SK-N-SH (cell line): Measurements from ENCODE around the gene GFRA3. TPM values are rescaled to one million over a fixed set of nuclear protein-coding genes. Genes with fewer than 3 reads are reported as not detected.

Experiments
- CTCF ChIA-PET: fragments of 300-600, 350-600 bp; formaldehyde crosslinking; extraction: SDS; loops from one replicate; lab custom pipeline; 2021; lab: Yijun Ruan, JAX
- POLR2A ChIA-PET: fragments of 350-600 bp; sonication (Branson Sonifier 250); formaldehyde crosslinking; extraction: SDS; loops from one replicate; lab custom pipeline; 2020; ENCODE audit warnings: antibody characterized with exemption, inconsistent platforms; lab: Yijun Ruan, JAX
- DNase-seq: peaks from one replicate; pipeline ENCODE4 v3.0.0; 2012
- H2AFZ ChIP-seq: fragments of 200-600 bp; sonication (generic); 2 replicates; pipeline ENCODE4 v1.8.1; 2016; ENCODE audit warnings: antibody characterized with exemption, mild to moderate bottlenecking, low read depth
- H3F3A ChIP-seq: fragments of 200-600 bp; sonication (generic); replicated peaks from 2 replicates; pipeline ENCODE3; 2016; ENCODE audit warnings: antibody characterized with exemption, mild to moderate bottlenecking; ENCODE audit not compliant: insufficient read depth
- H3K27ac ChIP-seq, 2 experiments: fragments of 200-500 bp in 1 of 2; fragments of 200-600 bp in 1 of 2; sonication (Bioruptor generic) in 1 of 2; sonication (generic), shearing (Covaris generic) in 1 of 2; 2 replicates each; pipeline versions ENCODE4 v1.5.1 to v1.6.1; 2014 to 2016; ENCODE audit warnings: low read depth in 2 of 2, inconsistent platforms in 1 of 2, low read length in 1 of 2, mild to moderate bottlenecking in 1 of 2, mixed read lengths in 1 of 2
- H3K27me3 ChIP-seq: fragments of 200-600 bp; sonication (generic), shearing (Covaris generic); 2 replicates; pipeline ENCODE4 v1.6.1; 2016; ENCODE audit warnings: mixed run types; ENCODE audit not compliant: insufficient read depth
- H3K36me3 ChIP-seq, 2 experiments: fragments of 200-500 bp in 1 of 2; fragments of 200-600 bp in 1 of 2; sonication (Bioruptor generic) in 1 of 2; sonication (generic) in 1 of 2; replicated peaks in 1 of 2; 2 replicates each; pipeline versions ENCODE3 to v1.5.1; 2014 to 2016; ENCODE audit warnings: low read length in 1 of 2, mild to moderate bottlenecking in 1 of 2; ENCODE audit not compliant: insufficient read depth in 2 of 2, control insufficient read depth in 1 of 2
- H3K4me1 ChIP-seq, 2 experiments: fragments of 200-500 bp in 1 of 2; fragments of 200-600 bp in 1 of 2; sonication (Bioruptor generic) in 1 of 2; sonication (generic), shearing (Covaris generic) in 1 of 2; 2 replicates each; pipeline versions ENCODE4 v1.5.1 to v1.6.1; 2014 to 2016; ENCODE audit warnings: low read depth in 1 of 2, low read length in 1 of 2, mixed run types in 1 of 2; ENCODE audit not compliant: insufficient read depth in 2 of 2, control insufficient read depth in 1 of 2
- H3K4me2 ChIP-seq: fragments of 200-600 bp; sonication (generic), shearing (Covaris generic); 2 replicates; pipeline ENCODE4 v1.6.1; 2017; ENCODE audit warnings: mixed run types
- H3K4me3 ChIP-seq, 2 experiments: fragments of 200-500 bp in 1 of 2; fragments of 200-600 bp in 1 of 2; sonication (Bioruptor generic) in 1 of 2; sonication (generic), shearing (Covaris generic) in 1 of 2; 2 replicates each; pipeline versions ENCODE4 v1.5.1 to v1.8.1; 2014 to 2016; ENCODE audit warnings: low read depth in 2 of 2, inconsistent platforms in 1 of 2, low read length in 1 of 2, mild to moderate bottlenecking in 1 of 2, mixed read lengths in 1 of 2, moderate library complexity in 1 of 2
- H3K79me2 ChIP-seq: fragments of 200-600 bp; sonication (generic); 2 replicates; pipeline ENCODE4 v1.8.1; 2017; ENCODE audit warnings: mild to moderate bottlenecking; ENCODE audit not compliant: insufficient read depth
- H3K9ac ChIP-seq: fragments of 200-600 bp; sonication (generic); 2 replicates; pipeline ENCODE4 v1.6.1; 2017; ENCODE audit warnings: mixed run types
- H3K9me2 ChIP-seq: fragments of 200-600 bp; sonication (generic); 2 replicates; pipeline ENCODE4 v1.6.1; 2017; ENCODE audit warnings: mixed run types
- H3K9me3 ChIP-seq: fragments of 200-600 bp; sonication (generic); 2 replicates; pipeline ENCODE4 v1.6.1; 2017; ENCODE audit warnings: mixed run types, mild to moderate bottlenecking, moderate library complexity
- H4K20me1 ChIP-seq: fragments of 200-600 bp; sonication (generic); 2 replicates; pipeline ENCODE4 v1.6.1; 2017; ENCODE audit warnings: mild to moderate bottlenecking, mixed run types; ENCODE audit not compliant: insufficient read depth
- CHD2 ChIP-seq: fragments of 150-350 bp; IDR thresholded peaks from 2 replicates; pipeline ENCODE4 v1.6.1; 2018; ENCODE audit warnings: low read length; ENCODE audit not compliant: partially characterized antibody
- EP300 ChIP-seq, 2 experiments: IDR thresholded peaks; 2 replicates each; pipeline versions ENCODE4 v1.4.0 to v1.6.1; 2012; ENCODE audit warnings: borderline replicate concordance in 1 of 2, low read depth in 1 of 2, low read length in 1 of 2
- EZH2phosphoT487 ChIP-seq: fragments of 200-600 bp; sonication (generic); IDR thresholded peaks from 2 replicates; pipeline ENCODE4 v1.6.1; 2017; ENCODE audit warnings: low read depth, mixed run types, mild to moderate bottlenecking, antibody characterized with exemption, moderate library complexity, borderline replicate concordance
- FOXJ3 ChIP-seq: sonication (generic); formaldehyde crosslinking; IDR thresholded peaks from 2 replicates; pipeline ENCODE4 v1.5.1; 2020; ENCODE audit warnings: mild to moderate bottlenecking, missing genetic modification reagents
- GABPA ChIP-seq: IDR thresholded peaks from 2 replicates; pipeline ENCODE4 v1.4.0; 2012; ENCODE audit warnings: low read depth, mild to moderate bottlenecking
- GATA2 ChIP-seq: sonication (generic); formaldehyde crosslinking; IDR thresholded peaks from 2 replicates; pipeline ENCODE4 v1.5.0; 2020; ENCODE audit warnings: mild to moderate bottlenecking, missing genetic modification reagents
- MEF2A ChIP-seq: IDR thresholded peaks from 2 replicates; pipeline ENCODE4 v1.4.0; 2012; ENCODE audit warnings: low read depth, borderline replicate concordance
- NRF1 ChIP-seq: IDR thresholded peaks from 2 replicates; pipeline ENCODE4 v1.6.1; 2012; ENCODE audit warnings: low read depth, mild to moderate bottlenecking, low read length
- POLR2AphosphoS5 ChIP-seq: IDR thresholded peaks from 2 replicates; pipeline ENCODE4 v1.6.1; 2012; ENCODE audit warnings: low read depth, low read length
- SIN3A ChIP-seq: IDR thresholded peaks from 2 replicates; pipeline ENCODE4 v1.6.1; 2012; ENCODE audit warnings: low read depth, mild to moderate bottlenecking, low read length, moderate library complexity, borderline replicate concordance
- TAF1 ChIP-seq: IDR thresholded peaks from 2 replicates; pipeline ENCODE4 v1.6.1; 2012; ENCODE audit warnings: low read depth, mild to moderate bottlenecking, low read length, moderate library complexity, borderline replicate concordance
- TEAD4 ChIP-seq: IDR thresholded peaks from 2 replicates; pipeline ENCODE4 v1.4.0; 2012; ENCODE audit warnings: mild to moderate bottlenecking, borderline replicate concordance; ENCODE audit not compliant: insufficient read depth
- YY1 ChIP-seq: IDR thresholded peaks from 2 replicates; pipeline ENCODE4 v1.4.0; 2012; ENCODE audit warnings: low read depth, mild to moderate bottlenecking
- WGBS: methylation state at CpG from one replicate; pipeline ENCODE4 v1.1.6; 2017; ENCODE audit warnings: low lambda C conversion rate; 5-methylcytosine and 5-hydroxymethylcytosine counted together
- polyA plus RNA-seq, 3 experiments: library from polyadenylated mRNA; depleted of rRNA; stranded (reverse); fragments of >200 nt; gene quantifications; 2 replicates each; pipeline ENCODE4 v1.2.3, GENCODE V29; 2012
- TF ChIP-seq, protein P1 (sequence below): fragments of 150-350 bp; IDR thresholded peaks from 2 replicates; pipeline ENCODE4 v1.6.1; 2017; ENCODE audit warnings: antibody characterized with exemption, low read length, low read depth, borderline replicate concordance
- TF ChIP-seq, protein P2 (sequence below): IDR thresholded peaks from 2 replicates; pipeline ENCODE4 v1.6.1; 2012; ENCODE audit warnings: mild to moderate bottlenecking, low read depth, low read length, moderate library complexity
- TF ChIP-seq, protein P3 (sequence below): IDR thresholded peaks from 2 replicates; pipeline ENCODE4 v1.4.0; 2012; ENCODE audit warnings: low read depth, borderline replicate concordance

The GFRA3 gene
- polyA plus RNA-seq, 1 of the 3 experiments (the other 2 are of a cell fraction), result 0.15 TPM

DNA sequence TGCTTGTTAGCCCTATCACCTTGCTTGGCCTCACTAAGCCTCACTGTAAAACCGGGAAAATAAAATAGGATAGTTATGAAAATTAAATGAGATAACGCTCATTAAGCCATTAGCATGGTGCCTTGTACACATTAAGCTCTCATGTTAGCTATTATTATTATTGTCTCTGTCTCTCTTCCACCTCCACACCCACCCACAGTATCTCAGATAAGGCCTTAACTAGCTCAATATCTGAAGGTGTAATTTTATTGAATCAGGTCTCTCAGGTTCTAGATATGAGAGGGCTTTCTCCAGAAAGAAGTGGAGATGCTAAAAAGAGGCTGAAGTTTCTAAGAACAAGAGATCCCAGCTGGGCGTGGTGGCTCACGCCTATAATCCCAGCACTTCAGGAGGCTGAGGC lies 27.6 kb downstream of the GFRA3 start:
- no peak for TF ChIP-seq GABPA
- no peak for TF ChIP-seq TEAD4
- TF ChIP-seq EZH2phosphoT487, result no peak
- TF ChIP-seq, protein P1, sequence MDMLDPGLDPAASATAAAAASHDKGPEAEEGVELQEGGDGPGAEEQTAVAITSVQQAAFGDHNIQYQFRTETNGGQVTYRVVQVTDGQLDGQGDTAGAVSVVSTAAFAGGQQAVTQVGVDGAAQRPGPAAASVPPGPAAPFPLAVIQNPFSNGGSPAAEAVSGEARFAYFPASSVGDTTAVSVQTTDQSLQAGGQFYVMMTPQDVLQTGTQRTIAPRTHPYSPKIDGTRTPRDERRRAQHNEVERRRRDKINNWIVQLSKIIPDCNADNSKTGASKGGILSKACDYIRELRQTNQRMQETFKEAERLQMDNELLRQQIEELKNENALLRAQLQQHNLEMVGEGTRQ, result no peak
- TF ChIP-seq GATA2 (CRISPR knock-in tag), result no peak
- no peak for TF ChIP-seq CHD2
- TF ChIP-seq FOXJ3 (CRISPR knock-in tag), result no peak
- TF ChIP-seq SIN3A, result no peak
- TF ChIP-seq, protein P2, sequence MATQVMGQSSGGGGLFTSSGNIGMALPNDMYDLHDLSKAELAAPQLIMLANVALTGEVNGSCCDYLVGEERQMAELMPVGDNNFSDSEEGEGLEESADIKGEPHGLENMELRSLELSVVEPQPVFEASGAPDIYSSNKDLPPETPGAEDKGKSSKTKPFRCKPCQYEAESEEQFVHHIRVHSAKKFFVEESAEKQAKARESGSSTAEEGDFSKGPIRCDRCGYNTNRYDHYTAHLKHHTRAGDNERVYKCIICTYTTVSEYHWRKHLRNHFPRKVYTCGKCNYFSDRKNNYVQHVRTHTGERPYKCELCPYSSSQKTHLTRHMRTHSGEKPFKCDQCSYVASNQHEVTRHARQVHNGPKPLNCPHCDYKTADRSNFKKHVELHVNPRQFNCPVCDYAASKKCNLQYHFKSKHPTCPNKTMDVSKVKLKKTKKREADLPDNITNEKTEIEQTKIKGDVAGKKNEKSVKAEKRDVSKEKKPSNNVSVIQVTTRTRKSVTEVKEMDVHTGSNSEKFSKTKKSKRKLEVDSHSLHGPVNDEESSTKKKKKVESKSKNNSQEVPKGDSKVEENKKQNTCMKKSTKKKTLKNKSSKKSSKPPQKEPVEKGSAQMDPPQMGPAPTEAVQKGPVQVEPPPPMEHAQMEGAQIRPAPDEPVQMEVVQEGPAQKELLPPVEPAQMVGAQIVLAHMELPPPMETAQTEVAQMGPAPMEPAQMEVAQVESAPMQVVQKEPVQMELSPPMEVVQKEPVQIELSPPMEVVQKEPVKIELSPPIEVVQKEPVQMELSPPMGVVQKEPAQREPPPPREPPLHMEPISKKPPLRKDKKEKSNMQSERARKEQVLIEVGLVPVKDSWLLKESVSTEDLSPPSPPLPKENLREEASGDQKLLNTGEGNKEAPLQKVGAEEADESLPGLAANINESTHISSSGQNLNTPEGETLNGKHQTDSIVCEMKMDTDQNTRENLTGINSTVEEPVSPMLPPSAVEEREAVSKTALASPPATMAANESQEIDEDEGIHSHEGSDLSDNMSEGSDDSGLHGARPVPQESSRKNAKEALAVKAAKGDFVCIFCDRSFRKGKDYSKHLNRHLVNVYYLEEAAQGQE, result no peak
- TF ChIP-seq YY1, result no peak
- no peak for TF ChIP-seq EP300 (IDR thresholded peaks at IDR 0.05; ENCODE audit: borderline replicate concordance in 1 of 2, low read depth in 1 of 2, low read length in 1 of 2)
- no peak for TF ChIP-seq MEF2A
- TF ChIP-seq POLR2AphosphoS5, result no peak
- TF ChIP-seq TAF1, result no peak
- TF ChIP-seq NRF1, result no peak
- TF ChIP-seq, protein P3, sequence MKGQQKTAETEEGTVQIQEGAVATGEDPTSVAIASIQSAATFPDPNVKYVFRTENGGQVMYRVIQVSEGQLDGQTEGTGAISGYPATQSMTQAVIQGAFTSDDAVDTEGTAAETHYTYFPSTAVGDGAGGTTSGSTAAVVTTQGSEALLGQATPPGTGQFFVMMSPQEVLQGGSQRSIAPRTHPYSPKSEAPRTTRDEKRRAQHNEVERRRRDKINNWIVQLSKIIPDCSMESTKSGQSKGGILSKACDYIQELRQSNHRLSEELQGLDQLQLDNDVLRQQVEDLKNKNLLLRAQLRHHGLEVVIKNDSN, result no peak
- ChIA-PET POLR2A (interaction anchor here (0.9 to 1.1 kb wide), 2 partner anchors 16 to 29 kb away, joined by 3 read pairs; no protein-coding TSS in a partner anchor), CTCF (interaction anchor here (2.4 kb wide), 1 partner anchor 24 kb away, joined by 13 read pairs; no protein-coding TSS in a partner anchor)
- peaks cover 0 to 6% of the 10 kb centered on the region in 2 experiments; a peak in 1 of 4 replicates for H3K4me1 ChIP-seq
- no peaks in the 10 kb centered on the region for H4K20me1 ChIP-seq
- H3K36me3 ChIP-seq, result no peaks in the 10 kb centered on the region
- no peak overlapping the region for H3K4me3 ChIP-seq
- no peak overlapping the region for H3K9ac ChIP-seq
- no peaks in the 10 kb centered on the region for H3K79me2 ChIP-seq
- H3K9me3 ChIP-seq, result no peaks in the 10 kb centered on the region
- no peak overlapping the region for H3K27ac ChIP-seq
- no peak for DNase-seq
- H2AFZ ChIP-seq, result no peak overlapping the region
- WGBS, result 84% methylated on average over 4 of the region's 4 CpGs
- peaks cover 6% of the 10 kb centered on the region; the same call in 1 of the 2 replicates for H3K27me3 ChIP-seq
- no peaks in the 10 kb centered on the region for H3K9me2 ChIP-seq
- H3K4me2 ChIP-seq, result no peak overlapping the region
- no peaks in the 10 kb centered on the region for H3F3A ChIP-seq
